Neural cell (in vitro differentiated cells): Measurements from ENCODE around the gene JADE2. TPM values are rescaled to one million over a fixed set of nuclear protein-coding genes. Genes with fewer than 3 reads are reported as not detected.

Experiments
- H2AFZ ChIP-seq: fragments of 200-600, 300-800 bp; sonication (generic), shearing (Covaris generic); 2 replicates; pipeline ENCODE4 v1.6.0; 2014; ENCODE audit warnings: low read depth, mild to moderate bottlenecking, antibody characterized with exemption, low read length, moderate library complexity
- H3F3A ChIP-seq: fragments of 200-600 bp; shearing (Covaris generic); 2 replicates; pipeline ENCODE4 v1.6.1; 2016; ENCODE audit warnings: mild to moderate bottlenecking, moderate library complexity, mixed read lengths, antibody characterized with exemption, low read length; ENCODE audit not compliant: insufficient read depth, poor library complexity, severe bottlenecking
- H3K27ac ChIP-seq: fragments of 200-600, 300-800 bp; sonication (generic), shearing (Covaris generic); 2 replicates; pipeline ENCODE4 v1.5.1; 2014; ENCODE audit warnings: mild to moderate bottlenecking, low read length, moderate library complexity
- H3K27me3 ChIP-seq: fragments of 300-800, 200-600 bp; sonication (generic), shearing (Covaris generic); 2 replicates; pipeline ENCODE4 v1.6.0; 2014; ENCODE audit warnings: mild to moderate bottlenecking, low read depth, low read length, moderate library complexity; ENCODE audit not compliant: insufficient read depth
- H3K36me3 ChIP-seq: fragments of 300-800, 200-600 bp; sonication (generic), shearing (Covaris generic); 2 replicates; pipeline ENCODE4 v1.5.1; 2014; ENCODE audit warnings: mild to moderate bottlenecking, antibody characterized with exemption, low read length, moderate library complexity; ENCODE audit not compliant: insufficient read depth
- H3K4me2 ChIP-seq: fragments of 300-800, 200-600 bp; sonication (generic), shearing (Covaris generic); 2 replicates; pipeline ENCODE4 v1.6.0; 2014; ENCODE audit warnings: mild to moderate bottlenecking, low read length
- H3K4me3 ChIP-seq: fragments of 300-800, 200-600 bp; sonication (generic), shearing (Covaris generic); 2 replicates; pipeline ENCODE4 v1.5.1; 2014; ENCODE audit warnings: mild to moderate bottlenecking, low read length, moderate library complexity
- H3K79me2 ChIP-seq: fragments of 200-600 bp; shearing (Covaris generic); replicated peaks from 2 replicates; pipeline ENCODE4 v1.6.0; 2014; ENCODE audit warnings: mild to moderate bottlenecking, low read length, moderate library complexity; ENCODE audit not compliant: insufficient read depth
- H3K9ac ChIP-seq: fragments of 300-800, 200-600 bp; sonication (generic), shearing (Covaris generic); 2 replicates; pipeline ENCODE4 v1.6.1; 2016; ENCODE audit warnings: mild to moderate bottlenecking, low read length, mixed read lengths
- H3K9me2 ChIP-seq: fragments of 200-600 bp; shearing (Covaris generic); 2 replicates; pipeline ENCODE4 v1.6.1; 2016; ENCODE audit warnings: mild to moderate bottlenecking, low read length, mixed read lengths; ENCODE audit not compliant: insufficient read depth
- H3K9me3 ChIP-seq: fragments of 200-600, 300-800 bp; sonication (generic), shearing (Covaris generic); 2 replicates; pipeline ENCODE4 v1.6.1; 2016; ENCODE audit warnings: mild to moderate bottlenecking, mixed run types, low read length, moderate library complexity, mixed read lengths
- H4K20me1 ChIP-seq: fragments of 200-600 bp; shearing (Covaris generic); 2 replicates; pipeline ENCODE4 v1.6.1; 2016; ENCODE audit warnings: mild to moderate bottlenecking, mixed run types; ENCODE audit not compliant: insufficient read depth
- EP300 ChIP-seq: fragments of 450-650 bp; conservative IDR thresholded peaks from 2 replicates; pipeline ENCODE4 v1.6.1; 2014; ENCODE audit warnings: antibody characterized with exemption, mild to moderate bottlenecking, moderate library complexity; ENCODE audit not compliant: poor library complexity, severe bottlenecking
- EZH2 ChIP-seq: fragments of 200-600, 300-800 bp; shearing (Covaris generic), sonication (generic); IDR thresholded peaks from 2 replicates; pipeline ENCODE4 v1.6.1; 2014; ENCODE audit warnings: antibody characterized with exemption, low read length, borderline replicate concordance, mild to moderate bottlenecking; ENCODE audit not compliant: insufficient read depth, poor library complexity, severe bottlenecking
- MXI1 ChIP-seq: fragments of 450-650 bp; conservative IDR thresholded peaks from 2 replicates; pipeline ENCODE4 v1.6.1; 2014; ENCODE audit warnings: antibody characterized with exemption, mild to moderate bottlenecking; ENCODE audit not compliant: poor library complexity, severe bottlenecking
- POLR2AphosphoS5 ChIP-seq: IDR thresholded peaks from 2 replicates; pipeline ENCODE4 v1.6.1; 2012
- RAD21 ChIP-seq: fragments of 450-650 bp; conservative IDR thresholded peaks from 2 replicates; pipeline ENCODE4 v1.6.1; 2014; ENCODE audit warnings: antibody characterized with exemption, mild to moderate bottlenecking, moderate library complexity
- SMC3 ChIP-seq: fragments of 450-650 bp; conservative IDR thresholded peaks from 2 replicates; pipeline ENCODE4 v1.6.1; 2014; ENCODE audit warnings: antibody characterized with exemption, mild to moderate bottlenecking, moderate library complexity; ENCODE audit not compliant: poor library complexity
- TAF1 ChIP-seq: IDR thresholded peaks from 2 replicates; pipeline ENCODE4 v1.6.1; 2012; ENCODE audit warnings: low read depth
- polyA plus RNA-seq: library from polyadenylated mRNA; depleted of rRNA; stranded (reverse); fragments of >200 nt; gene quantifications from 2 replicates; pipeline ENCODE4 v1.2.3, GENCODE V29; 2014
- TF ChIP-seq, protein P1 (sequence below): IDR thresholded peaks from 2 replicates; pipeline ENCODE4 v1.6.1; 2012; ENCODE audit warnings: borderline replicate concordance
- TF ChIP-seq, protein P2 (sequence below): fragments of 450-650 bp; IDR thresholded peaks from 2 replicates; pipeline ENCODE4 v1.5.1; 2014; ENCODE audit warnings: antibody characterized with exemption, mild to moderate bottlenecking, moderate library complexity; ENCODE audit not compliant: poor library complexity, severe bottlenecking

JADE2 gene
- polyA plus RNA-seq, 1 donor from 2014 or later = 1.9 TPM

DNA sequence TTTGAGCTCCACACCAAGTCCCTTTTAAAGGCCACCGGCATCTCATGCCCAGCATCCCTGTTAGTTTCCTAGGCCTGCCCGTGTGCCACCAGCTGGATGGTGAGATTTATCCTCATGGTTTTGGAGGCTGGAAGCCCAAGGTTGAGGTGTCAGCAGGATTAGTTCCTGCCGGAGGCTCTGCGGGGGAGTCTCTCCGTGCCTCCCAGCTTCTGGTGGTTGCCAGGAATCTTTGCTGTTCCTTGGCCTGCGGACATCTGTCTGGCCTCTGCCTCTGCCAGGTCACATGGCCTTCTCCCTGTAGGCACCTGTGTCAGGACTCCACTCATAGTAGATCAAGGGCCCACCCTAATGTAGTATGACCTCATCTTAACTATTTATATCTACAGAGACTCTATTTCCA lies 45.4 kb downstream of the JADE2 start:
- Histone ChIP-seq H4K20me1 (no peaks in the 10 kb centered on the region), H3K9me2 (no peaks in the 10 kb centered on the region), H3K27me3 (no peaks in the 10 kb centered on the region), H2AFZ (no peak overlapping the region), H3K27ac (no peak overlapping the region), H3K4me3 (no peak overlapping the region), H3F3A (no peaks in the 10 kb centered on the region), H3K9me3 (no peaks in the 10 kb centered on the region), H3K79me2 (no peaks in the 10 kb centered on the region), H3K9ac (no peak overlapping the region), H3K4me2 (no peak overlapping the region), H3K36me3 (no peaks in the 10 kb centered on the region)
- TF ChIP-seq EP300 (no peak), MXI1 (no peak), SMC3 (no peak), RAD21 (no peak), EZH2 (no peak), TAF1 (no peak), POLR2AphosphoS5 (no peak)
- TF ChIP-seq, protein P1, sequence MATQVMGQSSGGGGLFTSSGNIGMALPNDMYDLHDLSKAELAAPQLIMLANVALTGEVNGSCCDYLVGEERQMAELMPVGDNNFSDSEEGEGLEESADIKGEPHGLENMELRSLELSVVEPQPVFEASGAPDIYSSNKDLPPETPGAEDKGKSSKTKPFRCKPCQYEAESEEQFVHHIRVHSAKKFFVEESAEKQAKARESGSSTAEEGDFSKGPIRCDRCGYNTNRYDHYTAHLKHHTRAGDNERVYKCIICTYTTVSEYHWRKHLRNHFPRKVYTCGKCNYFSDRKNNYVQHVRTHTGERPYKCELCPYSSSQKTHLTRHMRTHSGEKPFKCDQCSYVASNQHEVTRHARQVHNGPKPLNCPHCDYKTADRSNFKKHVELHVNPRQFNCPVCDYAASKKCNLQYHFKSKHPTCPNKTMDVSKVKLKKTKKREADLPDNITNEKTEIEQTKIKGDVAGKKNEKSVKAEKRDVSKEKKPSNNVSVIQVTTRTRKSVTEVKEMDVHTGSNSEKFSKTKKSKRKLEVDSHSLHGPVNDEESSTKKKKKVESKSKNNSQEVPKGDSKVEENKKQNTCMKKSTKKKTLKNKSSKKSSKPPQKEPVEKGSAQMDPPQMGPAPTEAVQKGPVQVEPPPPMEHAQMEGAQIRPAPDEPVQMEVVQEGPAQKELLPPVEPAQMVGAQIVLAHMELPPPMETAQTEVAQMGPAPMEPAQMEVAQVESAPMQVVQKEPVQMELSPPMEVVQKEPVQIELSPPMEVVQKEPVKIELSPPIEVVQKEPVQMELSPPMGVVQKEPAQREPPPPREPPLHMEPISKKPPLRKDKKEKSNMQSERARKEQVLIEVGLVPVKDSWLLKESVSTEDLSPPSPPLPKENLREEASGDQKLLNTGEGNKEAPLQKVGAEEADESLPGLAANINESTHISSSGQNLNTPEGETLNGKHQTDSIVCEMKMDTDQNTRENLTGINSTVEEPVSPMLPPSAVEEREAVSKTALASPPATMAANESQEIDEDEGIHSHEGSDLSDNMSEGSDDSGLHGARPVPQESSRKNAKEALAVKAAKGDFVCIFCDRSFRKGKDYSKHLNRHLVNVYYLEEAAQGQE = no peak
- TF ChIP-seq, protein P2, sequence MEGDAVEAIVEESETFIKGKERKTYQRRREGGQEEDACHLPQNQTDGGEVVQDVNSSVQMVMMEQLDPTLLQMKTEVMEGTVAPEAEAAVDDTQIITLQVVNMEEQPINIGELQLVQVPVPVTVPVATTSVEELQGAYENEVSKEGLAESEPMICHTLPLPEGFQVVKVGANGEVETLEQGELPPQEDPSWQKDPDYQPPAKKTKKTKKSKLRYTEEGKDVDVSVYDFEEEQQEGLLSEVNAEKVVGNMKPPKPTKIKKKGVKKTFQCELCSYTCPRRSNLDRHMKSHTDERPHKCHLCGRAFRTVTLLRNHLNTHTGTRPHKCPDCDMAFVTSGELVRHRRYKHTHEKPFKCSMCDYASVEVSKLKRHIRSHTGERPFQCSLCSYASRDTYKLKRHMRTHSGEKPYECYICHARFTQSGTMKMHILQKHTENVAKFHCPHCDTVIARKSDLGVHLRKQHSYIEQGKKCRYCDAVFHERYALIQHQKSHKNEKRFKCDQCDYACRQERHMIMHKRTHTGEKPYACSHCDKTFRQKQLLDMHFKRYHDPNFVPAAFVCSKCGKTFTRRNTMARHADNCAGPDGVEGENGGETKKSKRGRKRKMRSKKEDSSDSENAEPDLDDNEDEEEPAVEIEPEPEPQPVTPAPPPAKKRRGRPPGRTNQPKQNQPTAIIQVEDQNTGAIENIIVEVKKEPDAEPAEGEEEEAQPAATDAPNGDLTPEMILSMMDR = no peak

GRCh38 chr5:134571693-134572405 lies 46.4 kb downstream of the JADE2 start:
- H2AFZ ChIP-seq = no peak overlapping the region
- TF ChIP-seq EZH2 (no peak), MXI1 (no peak), SMC3 (no peak), EP300 (no peak), TAF1 (no peak), POLR2AphosphoS5 (no peak), RAD21 (no peak)
- TF ChIP-seq, protein P2 = no peak
- TF ChIP-seq, protein P1 = no peak
- no peaks in the 10 kb centered on the region for H3K36me3 ChIP-seq
- H3K9me3 ChIP-seq = no peaks in the 10 kb centered on the region
- no peak overlapping the region for H3K4me2 ChIP-seq
- H4K20me1 ChIP-seq = no peaks in the 10 kb centered on the region
- H3F3A ChIP-seq = no peaks in the 10 kb centered on the region
- H3K4me3 ChIP-seq = no peak overlapping the region
- no peak overlapping the region for H3K9ac ChIP-seq
- H3K27ac ChIP-seq = no peak overlapping the region
- H3K79me2 ChIP-seq = no peaks in the 10 kb centered on the region
- H3K9me2 ChIP-seq = no peaks in the 10 kb centered on the region
- no peaks in the 10 kb centered on the region for H3K27me3 ChIP-seq
